Caki2 (cell line): ENCODE data around the gene POLR2A. TPM values are rescaled to one million over a fixed set of nuclear protein-coding genes. Genes with fewer than 3 reads are reported as not detected.
A peak's percentile ranks its signal among the peaks of the same experiment; 100 is the strongest.

Experiments
- DNase-seq: peaks from one replicate; pipeline ENCODE4 v3.0.0-alpha.2; 2015; ENCODE audit warnings: low read depth
- in situ Hi-C: cut with HindIII; loops from 2 replicates; pipeline ENCODE4 v1.10.0; 2016; ENCODE audit warnings: low sequenced_read_pairs, low pct_unique_long_range_greater_than_20kb, mixed read lengths
- total RNA-seq: library from RNA; depleted of rRNA; stranded (reverse); fragments of >200 nt; shearing (Covaris generic); gene quantifications from 2 replicates; pipeline ENCODE4 v1.2.3, GENCODE V29; 2014; ENCODE audit warnings: low replicate concordance; rRNA removed

Gene POLR2A
- 10.9 and 11.8 TPM in 2 replicates for total RNA-seq

DNA sequence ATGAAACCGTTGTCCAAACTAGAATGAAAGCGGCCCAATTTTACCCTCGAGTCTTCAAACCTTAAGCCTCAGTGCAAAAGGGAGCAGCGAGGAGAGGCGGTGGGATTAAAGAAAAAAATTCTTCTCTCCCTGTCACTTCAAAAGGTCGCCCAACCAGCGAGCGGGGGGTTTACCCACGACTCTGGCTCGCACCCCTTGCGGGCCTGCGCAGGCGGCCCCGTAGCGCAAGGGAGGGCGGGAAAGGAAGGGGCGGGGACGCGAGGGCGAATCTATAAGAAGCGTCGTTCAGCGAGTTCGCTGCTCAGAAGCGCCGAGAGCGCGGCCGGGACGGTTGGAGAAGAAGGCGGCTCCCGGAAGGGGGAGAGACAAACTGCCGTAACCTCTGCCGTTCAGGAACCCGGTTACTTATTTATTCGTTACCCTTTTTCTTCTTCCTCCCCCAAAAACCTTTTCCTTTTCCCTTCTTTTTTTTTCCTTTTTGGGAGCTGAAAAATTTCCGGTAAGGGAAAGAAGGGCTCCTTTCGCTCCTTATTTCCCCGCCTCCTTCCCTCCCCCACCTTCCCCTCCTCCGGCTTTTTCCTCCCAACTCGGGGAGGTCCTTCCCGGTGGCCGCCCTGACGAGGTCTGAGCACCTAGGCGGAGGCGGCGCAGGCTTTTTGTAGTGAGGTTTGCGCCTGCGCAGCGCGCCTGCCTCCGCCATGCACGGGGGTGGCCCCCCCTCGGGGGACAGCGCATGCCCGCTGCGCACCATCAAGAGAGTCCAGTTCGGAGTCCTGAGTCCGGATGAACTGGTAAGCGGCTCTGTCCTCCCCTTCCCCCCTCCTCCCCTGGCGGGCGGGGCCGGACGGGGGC is at the start of gene POLR2A:
POLR2A (plus strand) TSS at position 300 of the 852 bp plus-strand sequence.
- peak; percentile 98 for DNase-seq
- in situ Hi-C loops, result no loop called here

DNA sequence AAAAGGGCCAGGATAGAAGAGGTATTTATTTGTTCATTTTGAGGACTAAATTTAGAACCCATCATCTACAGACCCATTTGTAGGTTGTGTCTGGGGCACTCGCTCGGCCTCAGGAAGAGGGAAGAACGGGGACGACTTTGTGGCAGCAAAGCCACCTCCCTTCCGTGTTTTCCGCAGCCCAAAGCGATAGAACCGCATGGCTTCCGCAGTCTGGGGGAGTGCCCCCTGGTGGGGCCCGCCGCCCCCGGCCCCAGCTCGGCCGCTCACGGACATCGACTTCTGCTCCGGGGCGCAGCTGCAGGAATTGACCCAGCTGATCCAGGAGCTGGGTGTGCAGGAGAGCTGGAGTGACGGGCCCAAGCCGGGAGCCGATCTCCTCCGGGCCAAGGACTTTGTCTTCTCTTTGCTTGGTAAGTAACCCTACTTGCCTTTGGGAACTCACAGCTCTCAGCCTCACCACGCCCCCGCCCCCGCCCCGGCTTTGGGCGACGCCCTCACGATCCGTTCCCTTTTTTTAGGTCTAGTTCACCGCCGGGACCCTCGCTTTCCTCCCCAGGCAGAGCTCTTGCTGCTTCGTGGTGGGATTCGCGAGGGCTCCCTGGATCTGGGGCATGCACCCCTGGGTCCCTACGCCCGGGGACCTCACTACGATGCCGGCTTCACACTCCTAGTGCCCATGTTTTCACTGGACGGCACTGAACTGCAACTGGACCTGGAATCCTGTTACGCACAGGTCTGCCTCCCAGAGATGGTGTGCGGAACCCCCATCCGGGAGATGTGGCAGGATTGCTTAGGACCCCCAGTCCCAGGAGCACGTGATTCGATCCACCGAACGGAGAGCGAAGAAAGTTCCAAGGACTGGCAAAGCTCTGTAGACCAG is 48.2 kb upstream of the POLR2A start:
- no peak for DNase-seq
- in situ Hi-C loops, result no loop called here

DNA sequence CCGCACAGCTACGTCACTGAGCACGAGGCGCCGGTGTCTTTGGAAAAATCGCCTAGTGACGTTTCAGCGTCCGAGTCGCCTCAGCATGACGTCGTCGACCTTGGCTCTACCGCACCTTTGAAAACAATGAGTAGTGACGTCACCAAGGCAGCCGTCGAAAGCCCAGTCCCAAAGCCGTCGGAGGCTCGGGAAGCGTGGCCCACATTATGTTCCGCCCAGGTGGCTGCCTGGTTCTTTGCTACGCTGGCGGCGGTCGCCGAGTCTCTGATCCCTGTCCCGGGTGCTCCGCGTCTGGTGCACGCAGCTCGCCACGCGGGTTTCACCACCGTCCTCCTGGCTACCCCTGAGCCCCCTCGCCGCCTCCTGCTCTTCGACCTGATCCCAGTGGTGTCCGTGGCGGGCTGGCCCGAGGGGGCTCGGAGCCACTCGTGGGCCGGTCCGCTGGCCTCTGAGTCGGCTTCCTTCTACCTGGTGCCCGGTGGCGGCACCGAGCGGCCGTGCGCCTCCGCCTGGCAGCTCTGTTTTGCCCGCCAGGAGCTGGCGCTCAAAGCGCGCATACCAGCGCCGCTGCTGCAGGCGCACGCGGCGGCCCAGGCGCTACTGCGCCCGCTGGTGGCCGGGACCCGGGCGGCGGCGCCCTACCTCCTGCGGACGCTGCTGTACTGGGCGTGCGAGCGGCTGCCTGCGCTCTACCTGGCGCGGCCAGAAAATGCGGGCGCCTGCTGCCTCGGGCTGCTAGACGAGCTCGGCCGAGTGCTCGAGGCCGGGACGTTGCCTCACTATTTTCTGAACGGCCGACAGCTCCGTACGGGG is 47.4 kb upstream of the POLR2A start:
- in situ Hi-C loops, result no loop called here
- DNase-seq, result peak; percentile 64

DNA sequence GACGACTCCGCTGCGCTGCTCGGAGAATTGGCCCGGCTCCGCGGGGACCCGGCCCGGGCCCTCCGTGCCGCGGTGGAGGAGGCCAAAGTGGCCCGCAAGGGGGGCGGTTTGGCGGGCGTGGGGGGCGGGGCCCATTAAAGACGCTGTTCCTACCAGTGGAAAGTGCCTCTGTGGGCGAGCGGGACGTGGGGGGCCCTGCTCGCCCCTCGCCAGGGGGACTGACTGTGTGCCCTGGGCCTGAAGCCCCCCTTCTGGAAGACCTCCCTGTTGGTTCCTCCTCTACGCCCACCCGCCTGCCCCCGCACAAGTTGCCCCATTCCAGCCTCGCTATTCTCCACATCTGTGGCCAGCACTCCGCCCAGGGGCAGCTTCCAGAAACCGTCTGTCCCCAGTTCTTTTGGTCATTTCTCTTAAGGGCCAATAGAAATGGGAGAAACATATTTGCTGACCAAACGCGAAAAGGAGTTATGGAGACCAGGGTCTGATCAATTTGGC is 46.8 kb upstream of the POLR2A start:
- in situ Hi-C loops, result no loop called here
- no peak for DNase-seq

DNA sequence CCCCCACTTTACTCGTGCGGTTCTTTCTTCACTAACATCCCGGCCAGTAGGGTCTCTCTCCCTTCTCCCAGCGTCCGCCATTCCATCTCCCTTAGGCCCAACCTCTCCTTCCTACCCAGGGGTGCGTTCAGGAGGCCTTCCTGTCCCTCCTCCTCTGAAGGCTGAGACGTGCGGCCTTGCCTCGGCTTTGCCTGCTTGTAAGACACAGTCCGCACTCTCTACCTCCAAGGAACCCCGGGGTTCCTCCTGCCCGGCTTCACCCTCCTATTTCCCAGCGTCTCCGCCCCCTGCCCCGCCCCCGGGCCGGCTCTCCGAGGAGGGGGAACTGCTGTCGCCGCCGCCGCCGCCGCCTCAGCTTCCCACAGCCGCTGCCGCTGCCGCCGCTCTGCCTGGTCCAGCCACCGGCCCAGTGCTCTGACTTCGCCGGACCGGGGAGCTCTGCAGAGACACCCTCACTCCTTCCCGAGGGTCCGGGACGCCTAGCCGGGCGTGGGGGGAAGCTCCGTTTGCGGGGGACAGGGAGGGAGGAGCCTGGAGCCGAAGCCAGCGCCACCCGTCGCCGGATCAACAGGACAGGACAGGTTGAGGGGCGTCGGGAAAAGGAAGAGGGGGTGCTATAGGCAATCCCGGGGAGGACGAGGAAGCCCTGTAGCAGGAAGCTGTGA is 46.1 kb upstream of the POLR2A start:
- in situ Hi-C loops, result no loop called here

DNA sequence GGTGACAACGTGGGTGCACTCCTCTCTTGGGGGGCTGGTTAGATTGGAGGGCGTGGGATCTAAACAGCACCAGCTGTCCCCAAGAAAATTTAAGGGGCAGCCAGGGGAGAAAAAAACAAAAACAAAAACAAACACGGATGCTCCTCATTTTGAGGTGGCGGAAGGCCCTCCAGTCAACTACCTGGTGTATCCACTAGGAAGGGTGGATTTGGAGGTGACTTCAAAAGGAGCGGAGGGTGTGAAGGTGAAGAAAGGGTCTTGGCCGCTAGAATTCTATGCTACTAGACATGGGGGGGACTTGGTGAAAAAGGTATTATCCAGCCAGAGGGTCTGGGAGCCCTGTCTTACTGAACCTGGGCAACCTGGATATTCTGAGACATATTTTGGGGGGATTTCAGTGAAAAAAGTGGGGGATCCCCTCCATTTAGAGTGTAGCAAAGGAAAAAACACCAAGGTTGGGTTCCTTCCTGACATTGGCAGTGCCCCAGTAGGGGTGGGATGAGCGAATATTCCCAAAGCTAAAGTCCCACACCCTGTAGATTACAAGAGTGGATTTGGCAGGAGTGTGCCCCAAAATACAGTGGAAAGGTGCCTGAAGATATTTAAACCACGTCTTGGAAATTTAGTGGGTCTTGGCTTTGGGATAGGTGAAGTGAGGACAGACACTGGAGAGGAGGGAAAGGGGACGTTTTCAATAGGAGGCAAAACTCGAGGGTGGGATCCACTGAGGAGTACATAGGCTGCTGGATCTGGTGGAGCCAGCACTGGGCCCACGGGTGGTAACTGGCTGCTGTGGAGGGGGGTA is 45.3 kb upstream of the POLR2A start:
- no peak for DNase-seq
- in situ Hi-C loops, result no loop called here

More for the DNA sequence above, 46.1 kb upstream of the POLR2A start:
- no peak for DNase-seq

DNA sequence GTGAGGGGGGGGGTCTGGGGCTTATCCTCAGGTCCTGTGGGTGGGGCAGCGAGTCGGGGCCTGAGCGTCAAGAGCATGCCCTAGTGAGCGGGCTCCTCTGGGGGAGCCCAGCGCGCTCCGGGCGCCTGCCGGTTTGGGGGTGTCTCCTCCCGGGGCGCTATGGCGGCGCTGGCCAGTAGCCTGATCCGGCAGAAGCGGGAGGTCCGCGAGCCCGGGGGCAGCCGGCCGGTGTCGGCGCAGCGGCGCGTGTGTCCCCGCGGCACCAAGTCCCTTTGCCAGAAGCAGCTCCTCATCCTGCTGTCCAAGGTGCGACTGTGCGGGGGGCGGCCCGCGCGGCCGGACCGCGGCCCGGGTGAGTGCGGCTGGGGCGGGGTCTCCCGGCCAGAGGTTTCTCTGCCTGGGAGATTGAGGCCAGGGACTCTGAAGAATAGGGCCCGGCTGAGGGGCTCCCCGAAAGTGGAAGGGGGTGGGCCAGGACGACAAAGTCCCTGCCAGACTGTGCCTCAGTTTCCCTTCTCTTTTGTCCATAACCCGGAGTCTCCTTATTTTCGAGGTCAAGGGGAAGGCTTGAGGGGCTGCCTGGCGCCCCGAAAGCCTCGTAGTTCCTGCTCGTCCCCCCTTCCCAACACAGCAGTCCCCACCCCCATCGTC is 44.6 kb upstream of the POLR2A start, which contains the start of gene FGF11:
FGF11 (plus strand) TSS at position 51 of the 651 bp plus-strand sequence; CDS start at position 160, 109 bp downstream.
- no peak for DNase-seq
- in situ Hi-C loops, result no loop called here

DNA sequence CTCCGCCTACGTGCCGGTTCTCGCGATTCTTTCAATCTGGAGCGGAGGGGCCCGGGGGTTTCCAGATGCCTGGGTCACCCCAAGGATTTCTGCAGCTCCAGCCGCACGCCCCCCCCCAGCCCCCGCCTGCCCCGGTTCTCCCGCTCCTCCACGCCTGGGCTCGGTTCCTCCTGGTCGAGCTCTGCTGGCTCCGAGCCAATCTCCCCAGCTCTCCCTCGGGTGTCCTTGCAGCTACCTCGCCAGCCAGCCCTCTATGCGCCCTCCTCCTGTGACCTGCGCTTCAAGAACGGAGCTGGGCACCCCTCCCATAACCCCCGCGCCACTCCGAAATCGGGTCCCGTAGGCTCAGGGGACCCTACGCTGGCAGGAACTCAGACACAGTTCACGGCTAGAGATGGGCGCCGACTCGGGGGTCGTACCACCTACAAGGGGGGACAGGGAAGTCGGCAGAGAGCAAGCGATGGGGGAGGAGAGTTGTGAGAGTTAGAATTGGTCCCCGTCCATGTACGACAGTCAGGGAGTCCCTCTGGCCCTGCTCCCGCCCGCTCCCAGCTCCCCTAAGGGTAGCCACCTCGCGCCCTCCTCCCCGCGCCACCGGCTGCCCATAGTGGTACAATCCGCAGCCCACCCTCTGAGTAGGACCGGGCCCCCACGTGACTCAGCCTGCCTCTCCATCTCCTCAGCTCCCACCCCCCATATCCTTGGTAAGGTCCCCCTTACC is 43.9 kb upstream of the POLR2A start:
- in situ Hi-C loops, result no loop called here
- no peak for DNase-seq

DNA sequence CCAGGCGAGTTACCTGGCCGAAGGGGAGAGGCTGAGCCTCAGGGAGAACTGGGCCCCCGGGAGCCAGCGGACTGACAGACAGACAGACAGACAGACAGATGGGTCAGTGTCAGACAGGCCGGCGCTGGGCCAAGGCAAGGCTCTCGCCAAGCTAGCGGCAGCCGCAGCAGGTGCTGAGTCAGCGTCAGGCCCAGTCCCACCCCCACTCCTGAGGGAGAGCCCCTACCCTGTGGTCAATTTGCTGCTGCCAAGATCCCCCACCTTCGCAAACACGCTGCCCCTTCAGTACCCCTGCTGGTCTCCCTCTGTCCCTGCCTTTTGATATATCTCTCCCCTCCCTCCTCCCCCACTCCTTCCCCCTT is 43.4 kb upstream of the POLR2A start:
- in situ Hi-C loops, result no loop called here
- DNase-seq, result no peak

DNA sequence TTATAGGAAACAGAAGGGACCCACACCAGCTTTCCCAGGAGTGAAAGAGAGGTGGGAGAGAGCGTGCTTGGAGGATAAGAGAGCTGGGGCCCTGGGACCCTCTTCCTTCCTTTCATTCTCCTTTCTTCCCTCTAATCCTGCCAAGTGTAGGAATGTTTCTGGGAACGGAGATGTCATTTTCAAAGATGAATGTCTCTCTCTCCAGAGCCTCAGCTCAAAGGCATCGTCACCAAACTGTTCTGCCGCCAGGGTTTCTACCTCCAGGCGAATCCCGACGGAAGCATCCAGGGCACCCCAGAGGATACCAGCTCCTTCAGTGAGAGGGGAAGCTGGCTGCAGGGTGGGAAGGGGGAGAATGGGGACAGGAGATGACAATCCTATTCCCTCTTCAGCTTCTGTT is 42.9 kb upstream of the POLR2A start:
- in situ Hi-C loops, result no loop called here
- no peak for DNase-seq

DNA sequence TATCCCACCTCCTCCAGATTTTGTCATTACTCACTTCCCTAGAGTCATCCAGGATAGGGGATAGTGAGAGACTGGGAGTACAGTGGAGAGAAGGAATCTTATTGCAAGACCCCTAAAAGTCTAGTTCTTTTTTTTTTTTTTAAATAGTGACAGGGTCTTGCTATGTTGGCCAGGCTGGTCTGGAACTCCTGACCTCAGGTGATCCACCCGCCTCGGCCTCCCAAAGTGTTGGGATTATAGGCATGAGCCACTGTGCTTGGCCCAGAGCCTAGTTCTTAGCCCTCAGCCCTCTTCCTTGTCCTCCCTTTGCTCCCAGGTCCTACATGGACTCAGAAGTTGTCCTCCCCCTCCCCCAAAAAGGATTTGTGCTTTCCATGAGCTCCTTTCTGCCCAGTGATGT is 42.0 kb upstream of the POLR2A start:
- in situ Hi-C loops, result no loop called here
- no peak for DNase-seq

DNA sequence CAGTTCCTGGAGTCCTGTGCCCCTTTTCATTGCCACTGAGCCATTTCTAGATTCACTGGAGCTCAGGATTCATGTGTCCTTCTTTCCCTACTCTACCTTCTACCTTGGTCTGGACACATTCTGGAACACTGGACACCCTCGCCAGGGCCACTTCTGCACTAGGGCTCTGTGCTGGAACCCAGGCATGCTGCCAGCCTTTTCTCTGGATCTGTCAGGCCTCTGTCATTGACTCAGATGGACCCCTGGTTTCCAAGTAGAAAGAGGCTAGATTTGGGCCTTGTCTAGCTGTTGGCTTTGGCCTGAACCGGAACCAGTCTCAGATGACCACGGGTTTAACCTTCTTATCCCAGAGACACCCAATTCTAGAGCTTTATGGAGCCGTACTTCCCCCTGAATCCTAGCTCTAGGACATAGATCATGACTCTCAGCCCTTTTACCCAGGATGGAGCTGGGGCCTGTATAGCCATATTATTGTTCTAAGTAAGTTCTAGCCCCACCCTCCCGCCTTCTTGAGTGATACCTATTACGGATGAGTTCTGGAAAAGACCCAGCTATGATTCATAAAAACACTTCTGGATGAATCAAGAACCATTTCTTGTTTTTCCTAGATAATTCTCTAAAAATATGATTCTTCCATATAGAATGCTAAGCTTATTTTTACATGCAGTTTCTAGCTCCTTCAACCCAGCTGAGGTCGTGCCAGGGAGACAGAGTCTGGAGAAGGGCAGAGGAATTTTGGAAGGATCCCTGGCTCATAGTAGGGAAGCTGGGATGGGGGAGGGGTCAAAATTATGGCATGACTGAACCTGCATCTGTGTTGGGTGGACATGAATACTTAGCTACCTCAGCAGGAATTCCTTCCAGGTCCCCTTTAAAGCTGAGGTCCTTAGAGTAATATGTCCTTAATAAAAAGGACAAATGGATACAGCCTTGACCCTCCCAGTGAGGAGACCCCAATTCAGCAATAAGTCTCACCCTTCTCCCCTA is 40.4 kb upstream of the POLR2A start:
- in situ Hi-C loops, result no loop called here
- no peak for DNase-seq

DNA sequence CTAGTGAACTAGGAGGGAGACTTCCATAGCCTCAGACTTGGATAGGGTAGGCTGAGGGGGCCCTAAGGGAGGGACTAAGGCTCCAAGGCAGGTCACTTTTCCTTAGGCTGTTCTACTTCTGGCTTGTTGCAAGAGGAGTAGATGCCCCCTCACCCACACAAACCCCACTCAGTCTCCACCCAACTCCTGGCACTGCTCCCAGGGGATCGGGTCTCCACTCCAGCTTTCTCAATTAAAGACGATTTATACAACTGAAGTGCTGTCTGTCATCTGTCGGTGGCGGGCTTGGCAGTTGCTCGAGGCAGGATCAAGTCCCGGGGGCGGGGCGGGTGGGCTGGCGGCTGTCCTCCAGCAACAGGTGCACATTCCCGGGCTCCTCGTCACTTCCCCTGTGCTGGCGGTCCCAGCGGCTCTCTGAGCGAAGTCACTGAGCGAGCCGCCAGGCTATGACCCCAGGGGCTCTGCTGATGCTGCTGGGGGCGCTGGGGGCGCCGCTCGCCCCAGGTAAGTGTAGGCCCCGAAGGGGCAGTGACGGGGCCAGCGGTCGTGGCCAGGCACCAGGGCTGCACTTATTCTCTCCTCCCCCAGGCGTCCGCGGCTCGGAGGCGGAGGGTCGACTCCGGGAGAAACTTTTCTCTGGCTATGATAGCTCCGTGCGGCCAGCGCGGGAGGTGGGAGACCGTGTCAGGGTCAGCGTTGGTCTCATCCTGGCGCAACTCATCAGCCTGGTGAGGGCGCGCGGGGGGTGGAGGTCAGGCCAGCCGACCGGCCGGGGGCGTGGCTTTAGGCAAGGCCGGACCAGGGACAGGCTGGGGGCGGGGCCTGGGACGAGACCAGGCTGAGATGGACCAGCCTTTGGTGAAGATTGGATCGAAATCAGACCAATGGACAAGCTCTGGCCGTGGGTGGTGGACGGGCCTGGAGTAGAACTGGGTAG is 39.2 kb upstream of the POLR2A start, which contains the start of gene CHRNB1:
CHRNB1 (plus strand) TSS at position 380 of the 937 bp plus-strand sequence; CDS start at position 447, 67 bp downstream.
- DNase-seq, result peak; percentile 55
- in situ Hi-C loops, result no loop called here

DNA sequence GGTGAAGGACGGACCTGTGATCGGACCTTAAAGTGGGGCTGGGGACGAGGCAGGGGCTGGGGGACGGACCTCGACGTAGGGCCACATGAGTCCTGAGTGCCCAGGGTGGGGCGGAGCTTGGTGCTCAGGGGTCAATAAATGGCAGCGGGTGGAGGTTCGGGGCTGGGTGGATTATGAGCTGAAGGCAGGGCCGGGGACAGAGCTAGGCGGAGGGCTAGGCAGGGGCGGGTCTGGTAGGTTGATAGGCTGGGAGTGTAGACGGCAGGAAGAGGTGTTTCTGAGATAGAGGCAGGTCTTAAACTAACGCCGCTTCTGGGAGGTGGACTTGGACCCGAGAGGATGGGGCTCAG is 38.6 kb upstream of the POLR2A start:
- in situ Hi-C loops, result no loop called here
- peak; percentile 58 for DNase-seq
